Right atrium auricular region (tissue), 2 donors: ENCODE results near the gene GNAO1. TPM values are rescaled to one million over a fixed set of nuclear protein-coding genes. Genes with fewer than 3 reads are reported as not detected.

ENCODE experiments used
- DNase-seq: peaks from one replicate; pipeline ENCODE4 v3.0.0-alpha.2; 2019; ENCODE audit warnings: low spot score
- H3K27ac ChIP-seq, 2 donors: fragments of 200-600 bp; sonication (generic); 1 replicate in 1 of 2; 2 replicates in 1 of 2; pipeline ENCODE4 v1.5.1; 2016 to 2019
- H3K27me3 ChIP-seq, 2 donors: fragments of 200-600 bp; sonication (generic); one replicate each; pipeline versions ENCODE4 v1.5.1 to v1.6.0; 2017 to 2019
- H3K36me3 ChIP-seq: fragments of 200-600 bp; sonication (generic); one replicate; pipeline ENCODE4 v1.5.1; 2016
- H3K4me1 ChIP-seq, 2 donors: fragments of 200-600 bp; sonication (generic); one replicate each; pipeline versions ENCODE4 v1.5.1 to v1.6.0; 2017 to 2019
- H3K4me3 ChIP-seq, 2 donors: fragments of 200-600 bp; sonication (generic); 1 replicate in 1 of 2; 2 replicates in 1 of 2; pipeline ENCODE4 v1.5.1; 2017 to 2019; ENCODE audit warnings: mild to moderate bottlenecking in 1 of 2, moderate library complexity in 1 of 2
- H3K9me3 ChIP-seq, 2 donors: fragments of 200-600 bp; sonication (generic); one replicate each; pipeline ENCODE4 v1.5.1; 2019
- total RNA-seq, 2 donors: library from RNA; depleted of rRNA; stranded (reverse); fragments of >200 nt; gene quantifications; one replicate each; pipeline ENCODE4 v1.1.0, GENCODE V29; 2016
- TF ChIP-seq, protein P1 (sequence below), 2 donors: fragments of 200-600 bp; sonication (generic); IDR thresholded peaks; one replicate each; pipeline ENCODE4 v1.5.1; 2019; ENCODE audit warnings: antibody characterized with exemption in 2 of 2

GNAO1 gene
- total RNA-seq, 2 donors from 2014 or later = 43.1 to 54.8 TPM

DNA sequence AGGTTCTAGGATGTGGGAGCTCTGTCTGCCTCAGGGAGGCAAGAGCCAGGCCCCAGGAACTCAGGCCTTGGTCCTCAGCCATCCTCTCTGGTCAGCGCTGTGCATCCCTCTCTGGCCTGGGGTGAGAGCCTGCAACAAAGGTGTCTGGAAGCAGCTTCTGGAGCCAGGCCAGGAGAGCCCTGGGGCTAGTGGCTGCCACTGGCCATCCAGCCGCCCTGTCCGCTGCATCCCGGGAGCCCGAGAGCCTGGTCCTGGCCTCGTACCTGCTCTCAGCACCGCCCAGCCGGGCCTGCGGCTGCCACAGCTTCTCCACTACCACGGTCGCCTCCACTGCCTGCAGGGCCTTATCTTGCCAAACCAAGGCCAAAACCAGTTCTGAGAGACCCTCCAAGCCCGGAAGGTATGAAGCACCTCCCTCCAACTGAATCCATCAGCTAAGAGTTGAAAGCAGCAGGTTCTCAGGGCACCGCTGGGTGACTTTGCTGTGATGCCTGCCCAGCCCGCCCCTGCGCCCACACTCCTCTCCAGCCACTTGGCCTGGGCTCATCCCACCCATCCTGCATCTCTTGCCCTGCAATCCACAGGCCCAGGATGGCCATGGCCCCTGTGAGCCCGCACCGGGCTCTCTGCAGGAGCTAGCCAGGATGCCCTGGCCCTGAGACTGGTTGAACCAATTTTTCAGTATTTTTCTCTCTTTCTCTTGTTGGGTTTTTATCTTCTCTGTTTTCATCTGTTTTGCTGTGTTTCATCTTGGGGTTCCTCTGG is 148.3 kb downstream of the GNAO1 start:
- H3K27ac ChIP-seq = no peak overlapping the region
- H3K9me3 ChIP-seq = no peaks in the 10 kb centered on the region
- peaks cover 41% of the 10 kb centered on the region for H3K36me3 ChIP-seq
- TF ChIP-seq, protein P1, sequence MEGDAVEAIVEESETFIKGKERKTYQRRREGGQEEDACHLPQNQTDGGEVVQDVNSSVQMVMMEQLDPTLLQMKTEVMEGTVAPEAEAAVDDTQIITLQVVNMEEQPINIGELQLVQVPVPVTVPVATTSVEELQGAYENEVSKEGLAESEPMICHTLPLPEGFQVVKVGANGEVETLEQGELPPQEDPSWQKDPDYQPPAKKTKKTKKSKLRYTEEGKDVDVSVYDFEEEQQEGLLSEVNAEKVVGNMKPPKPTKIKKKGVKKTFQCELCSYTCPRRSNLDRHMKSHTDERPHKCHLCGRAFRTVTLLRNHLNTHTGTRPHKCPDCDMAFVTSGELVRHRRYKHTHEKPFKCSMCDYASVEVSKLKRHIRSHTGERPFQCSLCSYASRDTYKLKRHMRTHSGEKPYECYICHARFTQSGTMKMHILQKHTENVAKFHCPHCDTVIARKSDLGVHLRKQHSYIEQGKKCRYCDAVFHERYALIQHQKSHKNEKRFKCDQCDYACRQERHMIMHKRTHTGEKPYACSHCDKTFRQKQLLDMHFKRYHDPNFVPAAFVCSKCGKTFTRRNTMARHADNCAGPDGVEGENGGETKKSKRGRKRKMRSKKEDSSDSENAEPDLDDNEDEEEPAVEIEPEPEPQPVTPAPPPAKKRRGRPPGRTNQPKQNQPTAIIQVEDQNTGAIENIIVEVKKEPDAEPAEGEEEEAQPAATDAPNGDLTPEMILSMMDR (IDR thresholded peaks at IDR 0.05) = no peak
- H3K4me3 ChIP-seq = no peak overlapping the region
- DNase-seq = no peak
- H3K4me1 ChIP-seq = peaks cover 0 to 24% of the 10 kb centered on the region in 2 donors
- H3K27me3 ChIP-seq = no peaks in the 10 kb centered on the region

DNA sequence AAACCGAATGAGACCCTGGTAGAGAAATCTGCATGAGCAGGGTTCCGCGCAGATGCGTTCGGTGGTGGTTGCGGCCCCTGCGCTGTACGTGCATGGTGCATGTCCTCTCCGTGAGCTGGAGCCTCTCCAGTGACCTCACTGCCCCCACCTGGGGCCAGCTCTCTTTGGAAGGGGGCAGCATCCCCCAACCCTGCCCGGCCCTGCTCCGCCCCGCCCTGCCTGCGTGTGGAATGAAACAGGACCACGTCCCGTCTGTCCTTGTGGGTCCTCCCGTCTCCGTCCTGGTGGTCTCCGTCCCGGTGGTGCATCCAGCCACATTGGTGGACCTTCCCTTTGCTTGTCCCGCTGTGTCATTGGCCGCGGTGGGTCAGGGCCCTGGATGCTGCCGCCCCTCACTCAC is 149.1 kb downstream of the GNAO1 start:
- H3K4me3 ChIP-seq = no peak overlapping the region
- H3K27ac ChIP-seq = no peak overlapping the region
- H3K4me1 ChIP-seq = peaks cover 0 to 22% of the 10 kb centered on the region in 2 donors
- no peaks in the 10 kb centered on the region for H3K9me3 ChIP-seq
- no peak for DNase-seq
- peaks cover 41% of the 10 kb centered on the region for H3K36me3 ChIP-seq
- TF ChIP-seq, protein P1 (IDR thresholded peaks at IDR 0.05) = no peak
- no peaks in the 10 kb centered on the region for H3K27me3 ChIP-seq

DNA sequence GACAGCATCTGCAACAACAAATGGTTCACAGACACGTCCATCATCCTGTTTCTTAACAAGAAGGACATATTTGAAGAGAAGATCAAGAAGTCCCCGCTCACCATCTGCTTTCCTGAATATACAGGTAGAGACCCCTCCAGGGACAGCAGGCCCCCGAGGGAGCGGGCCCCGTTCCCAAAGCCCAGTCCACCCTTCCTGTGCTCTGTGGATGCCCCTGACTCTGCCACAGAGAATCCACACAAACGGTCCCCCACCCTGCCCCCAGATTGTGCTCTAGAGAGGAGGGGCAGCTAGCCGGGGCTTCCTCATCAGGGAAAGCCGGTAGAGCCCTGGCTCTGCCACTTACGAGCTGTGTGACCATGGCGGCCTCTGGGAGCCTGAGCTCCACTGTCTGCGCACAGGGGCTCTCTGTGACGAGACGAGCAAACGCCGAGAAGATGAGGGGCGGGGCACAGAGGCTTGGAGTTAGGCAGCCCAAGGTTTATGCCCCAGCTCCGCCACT is 149.6 kb downstream of the GNAO1 start:
- Histone ChIP-seq H3K36me3 (peaks cover 41% of the 10 kb centered on the region), H3K9me3 (no peaks in the 10 kb centered on the region), H3K4me3 (no peak overlapping the region), H3K27ac (no peak overlapping the region), H3K4me1 (peaks cover 0 to 17% of the 10 kb centered on the region in 2 donors), H3K27me3 (no peaks in the 10 kb centered on the region)
- TF ChIP-seq, protein P1 (IDR thresholded peaks at IDR 0.05) = no peak
- no peak for DNase-seq

DNA sequence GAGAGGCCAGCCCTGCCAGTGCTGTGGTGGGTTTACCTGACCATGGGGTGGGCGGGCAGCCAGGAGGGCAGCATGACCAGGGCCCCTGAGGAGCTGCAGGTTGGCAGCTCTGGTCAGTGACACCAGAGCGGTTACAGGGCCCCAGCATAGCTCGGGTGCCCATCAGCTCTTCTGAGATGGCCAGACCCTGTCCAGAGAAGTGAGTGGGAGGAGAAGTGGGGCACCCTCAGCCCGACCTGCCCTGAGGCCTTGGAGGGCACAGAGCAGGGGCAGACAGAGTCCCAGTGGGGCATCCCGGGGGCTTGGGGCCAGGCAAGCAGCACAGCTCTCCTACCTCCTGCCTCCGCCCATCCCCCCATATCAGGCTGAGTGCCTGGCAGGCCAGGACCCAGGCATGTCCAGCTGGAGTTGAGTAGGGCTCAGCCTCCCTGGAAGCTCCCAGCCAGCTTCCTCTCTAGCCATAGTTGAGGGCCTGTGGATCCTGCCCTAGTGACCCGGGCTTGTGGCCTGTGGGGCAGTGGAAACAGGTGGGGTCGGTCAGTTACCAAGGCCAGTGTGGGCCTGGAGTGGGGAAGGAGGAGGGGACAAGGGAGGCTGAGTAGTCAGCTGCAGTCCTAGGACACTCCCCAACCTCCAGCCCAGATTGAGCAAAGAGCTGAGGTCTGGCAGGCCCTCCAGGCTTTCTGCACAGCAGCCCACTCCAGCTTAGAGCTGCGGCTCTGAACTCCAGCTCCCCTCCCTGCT is 150.5 kb downstream of the GNAO1 start:
- TF ChIP-seq, protein P1 (IDR thresholded peaks at IDR 0.05) = no peak
- DNase-seq = no peak

DNA sequence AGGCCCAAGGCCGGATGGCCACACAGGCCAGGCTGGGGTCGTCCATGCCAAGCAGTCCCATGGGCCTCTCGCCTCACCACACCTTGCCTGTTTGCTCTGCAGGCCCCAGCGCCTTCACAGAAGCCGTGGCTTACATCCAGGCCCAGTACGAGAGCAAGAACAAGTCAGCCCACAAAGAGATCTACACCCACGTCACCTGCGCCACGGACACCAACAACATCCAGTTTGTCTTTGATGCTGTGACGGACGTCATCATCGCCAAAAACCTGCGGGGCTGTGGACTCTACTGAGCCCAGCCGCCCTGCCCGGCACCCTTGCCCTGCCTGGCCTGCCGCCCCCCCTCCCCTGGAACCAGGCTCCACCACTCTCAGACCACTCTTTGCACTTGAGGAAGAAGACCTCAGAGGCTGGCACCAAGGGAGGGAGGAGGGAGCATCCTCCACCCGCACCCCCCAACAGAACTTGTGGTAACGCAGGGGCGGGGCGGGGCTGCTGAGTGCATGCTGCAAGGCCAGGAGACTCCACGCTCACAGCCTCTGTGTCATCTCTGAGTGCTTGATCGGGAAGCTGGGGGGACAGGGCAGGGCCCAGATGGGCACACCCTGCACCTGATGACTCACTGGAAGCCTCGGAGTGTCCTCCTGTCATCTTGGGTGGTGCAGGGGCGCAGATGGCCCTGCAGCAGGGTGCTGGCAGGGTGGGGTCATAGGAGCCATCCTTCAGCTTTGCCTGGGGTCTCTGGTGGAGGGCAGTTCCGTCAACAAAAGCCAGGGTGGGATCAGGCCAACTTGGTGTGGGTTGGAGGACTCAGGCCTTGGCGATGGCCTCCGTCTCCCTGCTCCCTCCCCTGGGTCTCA is 152.6 kb downstream of the GNAO1 start:
- Histone ChIP-seq H3K27me3 (no peaks in the 10 kb centered on the region), H3K36me3 (peaks cover 33% of the 10 kb centered on the region), H3K4me1 (no peaks in the 10 kb centered on the region), H3K27ac (no peak overlapping the region), H3K9me3 (no peaks in the 10 kb centered on the region), H3K4me3 (no peak overlapping the region)
- TF ChIP-seq, protein P1 (IDR thresholded peaks at IDR 0.05) = no peak
- DNase-seq = no peak

More for the DNA sequence above, 150.5 kb downstream of the GNAO1 start:
- no peaks in the 10 kb centered on the region for H3K27me3 ChIP-seq
- H3K9me3 ChIP-seq = no peaks in the 10 kb centered on the region
- no peak overlapping the region for H3K4me3 ChIP-seq
- peaks cover 37% of the 10 kb centered on the region for H3K36me3 ChIP-seq
- H3K27ac ChIP-seq = no peak overlapping the region
- peaks cover 0 to 11% of the 10 kb centered on the region in 2 donors for H3K4me1 ChIP-seq
